ENCODE measurements around the gene CAPZA3. TPM values are rescaled to one million over a fixed set of nuclear protein-coding genes. Genes with fewer than 3 reads are reported as not detected.
"Not testable (repeated sequence)": the region's sequence is repeated elsewhere in the genome, so short reads cannot be mapped to it uniquely, and the experiment has no call there.

CAPZA3 gene
- total RNA-seq, 1 experiment from 2014 or later = not detected

DNA sequence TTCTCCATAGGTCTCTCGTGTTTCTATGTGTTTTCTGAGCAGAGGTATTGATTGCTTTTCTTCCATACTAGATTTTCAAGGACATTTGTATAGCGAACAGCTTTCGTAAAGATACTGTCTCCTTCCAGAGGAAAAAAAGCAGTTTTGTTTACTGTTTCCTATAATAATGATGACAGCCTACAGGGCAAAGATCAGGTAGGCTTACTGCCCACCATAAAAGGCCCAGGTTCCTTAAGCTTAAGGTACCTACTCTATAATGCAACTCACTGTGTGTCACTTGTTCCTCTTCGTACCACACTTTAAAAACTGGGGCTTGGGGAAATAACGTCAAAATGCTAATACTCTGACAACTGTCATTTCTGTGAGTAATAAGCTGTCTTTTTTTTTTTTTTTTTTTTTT, 6.8 kb upstream of the CAPZA3 start:
- H3K27me3 ChIP-seq (ENCODE audit: control insufficient read depth, insufficient read depth, low read length) = no peaks in the 10 kb centered on the region
- no peak overlapping the region for H3K4me3 ChIP-seq (ENCODE audit: insufficient read depth, low read depth, low read length)
- DNase-seq = no peak
- H3K36me3 ChIP-seq (replicated peaks; ENCODE audit: control insufficient read depth, insufficient read depth, low read length) = no peaks in the 10 kb centered on the region

DNA sequence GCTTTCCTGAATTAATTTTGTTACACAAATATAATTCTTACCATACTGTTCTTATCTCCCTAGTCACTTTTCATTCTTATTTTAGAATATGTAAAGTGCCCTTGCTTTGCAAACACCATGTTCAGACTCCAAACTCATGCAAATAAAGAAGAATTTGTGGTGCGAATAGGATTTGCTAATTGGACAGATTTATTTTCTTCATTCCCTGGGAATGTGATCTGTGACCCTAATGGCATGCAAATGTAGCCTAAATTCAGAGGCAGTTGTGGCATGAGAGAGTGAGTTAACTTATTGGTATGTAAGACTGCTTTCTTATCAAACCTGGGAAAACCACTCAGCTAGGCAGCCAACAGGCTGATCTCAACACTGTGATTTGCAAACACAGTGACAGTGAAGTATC, 10.0 kb downstream of the CAPZA3 start:
- Histone ChIP-seq H3K36me3 (replicated peaks; ENCODE audit: control insufficient read depth, insufficient read depth, low read length) (no peaks in the 10 kb centered on the region), H3K27me3 (ENCODE audit: control insufficient read depth, insufficient read depth, low read length) (no peaks in the 10 kb centered on the region; the same call in 1 of the 2 replicates), H3K4me3 (ENCODE audit: insufficient read depth, low read depth, low read length) (no peak overlapping the region)
- no peak for DNase-seq

DNA sequence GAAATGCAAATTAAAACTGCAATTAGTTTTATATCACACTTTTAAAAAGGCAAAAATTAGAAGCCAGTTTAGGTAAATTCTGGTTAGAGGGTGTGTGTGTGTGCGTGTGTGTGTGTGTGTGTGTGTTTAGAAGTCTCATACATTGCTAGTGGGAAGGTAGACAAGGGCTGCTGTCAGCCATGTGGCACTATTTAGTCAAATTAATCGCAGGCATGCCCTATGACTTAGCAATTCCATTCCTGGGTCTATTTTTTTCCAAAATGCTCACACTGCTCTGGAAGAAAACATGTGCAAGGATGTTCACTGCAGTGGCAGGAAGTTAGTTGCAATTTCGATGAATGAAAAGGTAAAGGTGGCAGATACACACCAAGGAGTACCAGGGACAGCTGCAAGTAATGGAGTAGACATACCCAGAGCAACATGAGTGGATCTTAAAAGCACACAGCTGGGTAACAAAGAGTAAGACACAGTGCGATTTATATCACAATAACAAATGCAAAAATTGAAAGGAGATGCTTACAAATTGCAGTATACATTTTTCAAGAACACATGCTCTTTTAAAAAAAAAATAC, 11.6 kb downstream of the CAPZA3 start:
- Histone ChIP-seq H3K36me3 (replicated peaks; ENCODE audit: control insufficient read depth, insufficient read depth, low read length) (no peaks in the 10 kb centered on the region), H3K4me3 (ENCODE audit: insufficient read depth, low read depth, low read length) (no peak overlapping the region), H3K27me3 (ENCODE audit: control insufficient read depth, insufficient read depth, low read length) (no peaks in the 10 kb centered on the region; the same call in 1 of the 2 replicates)
- no peak for DNase-seq

DNA sequence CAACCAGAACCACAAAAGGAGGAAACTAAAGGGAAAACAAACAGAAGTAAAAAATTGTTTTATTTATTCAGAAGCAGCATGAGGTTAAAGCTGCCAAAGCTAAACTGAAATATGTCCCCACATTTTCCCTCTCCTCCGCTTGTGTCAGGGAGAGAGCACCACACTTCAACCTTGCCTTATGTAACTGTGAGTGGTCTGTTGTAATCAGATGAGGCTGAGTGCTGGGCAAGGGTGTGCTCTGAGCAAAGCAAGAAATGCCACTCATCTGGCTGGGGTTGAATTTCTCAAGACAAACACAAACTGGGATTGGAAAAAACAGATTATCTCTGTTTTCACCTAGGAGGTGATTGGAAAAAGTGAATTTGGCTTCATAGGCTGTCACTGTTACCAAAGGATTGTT, 12.2 kb downstream of the CAPZA3 start:
- no peak for DNase-seq
- Histone ChIP-seq H3K4me3 (ENCODE audit: insufficient read depth, low read depth, low read length) (no peak overlapping the region), H3K27me3 (ENCODE audit: control insufficient read depth, insufficient read depth, low read length) (no peaks in the 10 kb centered on the region; the same call in 1 of the 2 replicates), H3K36me3 (replicated peaks; ENCODE audit: control insufficient read depth, insufficient read depth, low read length) (no peaks in the 10 kb centered on the region)

DNA sequence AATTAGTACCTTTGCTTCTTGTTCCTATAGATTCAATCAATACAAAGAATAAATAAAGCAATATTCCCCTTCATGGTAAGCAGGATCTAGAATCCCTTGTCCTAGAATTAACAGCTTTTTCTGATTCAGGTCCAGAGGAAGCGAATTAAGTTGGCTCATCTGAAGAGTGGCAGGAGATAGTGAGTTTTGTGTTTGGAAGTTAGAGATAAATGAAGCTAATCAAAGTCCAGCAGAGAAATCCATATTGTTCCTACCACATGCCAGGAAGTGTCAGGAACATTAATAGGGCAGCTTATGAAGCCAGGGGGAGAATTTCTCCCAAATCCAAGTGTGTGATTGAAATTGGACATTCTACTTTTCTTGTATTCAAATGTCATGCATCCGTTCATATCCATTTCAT, 13.9 kb downstream of the CAPZA3 start:
- Histone ChIP-seq H3K36me3 (replicated peaks; ENCODE audit: control insufficient read depth, insufficient read depth, low read length) (no peaks in the 10 kb centered on the region), H3K27me3 (ENCODE audit: control insufficient read depth, insufficient read depth, low read length) (no peaks in the 10 kb centered on the region; the same call in 1 of the 2 replicates), H3K4me3 (ENCODE audit: insufficient read depth, low read depth, low read length) (no peak overlapping the region)
- DNase-seq = no peak

DNA sequence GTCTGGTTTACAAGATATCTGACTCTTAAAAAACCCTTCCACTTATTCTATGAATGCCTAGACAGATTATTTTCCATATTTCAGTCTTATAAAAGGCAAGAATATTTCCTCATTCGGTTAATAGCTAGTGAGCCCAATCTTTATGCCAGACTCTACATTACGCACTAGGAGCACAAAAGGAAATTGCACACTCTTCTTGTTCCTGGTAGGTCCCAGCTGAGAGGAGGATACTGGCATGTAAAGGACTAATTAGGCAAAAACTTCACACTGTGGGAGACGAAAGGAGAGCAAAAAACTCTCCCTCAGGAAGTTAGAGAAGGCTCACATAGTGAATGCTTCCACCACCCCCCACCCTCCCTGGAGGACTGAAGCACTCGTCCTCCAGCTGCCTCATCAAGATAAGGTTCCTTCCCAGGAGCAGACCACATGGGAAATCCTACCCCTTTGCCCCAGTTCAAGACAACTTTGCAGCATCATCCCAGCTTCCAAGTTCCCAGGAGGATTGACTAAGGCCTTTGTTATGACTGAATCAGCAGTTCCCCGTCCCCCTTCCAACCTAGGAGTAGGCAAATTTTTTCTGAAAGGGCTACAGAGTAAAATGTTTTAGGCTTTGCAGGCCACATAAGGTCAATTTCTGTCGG, 14.5 kb downstream of the CAPZA3 start:
- Histone ChIP-seq H3K27me3 (ENCODE audit: control insufficient read depth, insufficient read depth, low read length) (no peaks in the 10 kb centered on the region; the same call in 1 of the 2 replicates), H3K36me3 (replicated peaks; ENCODE audit: control insufficient read depth, insufficient read depth, low read length) (no peaks in the 10 kb centered on the region), H3K4me3 (ENCODE audit: insufficient read depth, low read depth, low read length) (no peak overlapping the region)
- DNase-seq = peak; percentile 24

DNA sequence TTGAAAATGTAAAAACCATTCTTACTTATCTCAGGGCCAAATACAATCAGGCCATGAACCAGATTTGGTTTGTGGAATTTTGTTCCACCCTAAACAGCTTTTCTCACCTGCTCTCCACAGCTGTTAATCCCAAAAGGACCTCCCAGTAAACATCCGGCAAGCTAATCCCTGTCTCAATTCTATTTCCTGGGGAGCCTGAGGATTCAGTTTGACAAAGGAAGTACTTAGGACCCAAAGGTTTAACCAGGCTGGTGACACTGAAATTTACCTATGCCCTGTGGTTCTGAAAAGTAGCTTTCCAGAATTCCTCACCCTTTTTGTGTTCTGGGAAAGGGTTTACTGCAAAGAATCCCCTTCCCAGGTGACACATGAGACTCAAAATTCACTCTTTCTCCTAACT, 15.0 kb downstream of the CAPZA3 start:
- Histone ChIP-seq H3K27me3 (ENCODE audit: control insufficient read depth, insufficient read depth, low read length) (no peaks in the 10 kb centered on the region; the same call in 1 of the 2 replicates), H3K4me3 (ENCODE audit: insufficient read depth, low read depth, low read length) (no peak overlapping the region), H3K36me3 (replicated peaks; ENCODE audit: control insufficient read depth, insufficient read depth, low read length) (no peaks in the 10 kb centered on the region)
- peak; percentile 23 for DNase-seq

DNA sequence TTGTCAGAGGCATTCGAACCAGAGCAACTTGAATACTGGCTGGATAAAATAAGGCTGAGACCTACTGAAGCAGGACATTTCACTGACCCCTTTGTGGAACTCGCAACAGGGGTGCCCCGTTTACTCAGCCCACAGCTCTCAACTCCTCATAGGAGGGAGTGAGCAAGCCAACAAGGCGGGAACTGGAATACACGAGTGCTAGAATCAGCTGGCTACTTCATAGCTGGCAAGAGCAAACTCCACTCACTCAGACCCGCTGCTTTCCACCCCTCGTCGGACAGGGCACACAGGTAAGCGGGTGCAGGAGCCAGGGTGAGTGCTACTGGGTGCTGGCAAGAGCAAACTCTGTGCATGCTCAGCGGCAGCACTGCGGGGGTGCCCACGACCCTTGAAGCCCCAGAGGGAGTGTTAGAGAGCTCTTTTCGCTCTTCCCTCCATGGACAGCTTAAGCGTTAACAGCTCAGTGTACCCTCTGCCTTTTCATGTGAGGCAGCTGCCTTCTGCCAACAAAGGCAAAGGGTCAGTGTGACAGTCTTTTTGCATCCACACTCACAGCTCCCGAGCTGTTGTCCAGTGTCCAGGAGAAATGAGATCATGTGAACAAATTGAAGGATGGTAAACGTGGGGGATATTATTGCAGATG, 15.7 kb downstream of the CAPZA3 start:
- DNase-seq = peak; percentile 4
- no peak overlapping the region for H3K4me3 ChIP-seq (ENCODE audit: insufficient read depth, low read depth, low read length)

DNA sequence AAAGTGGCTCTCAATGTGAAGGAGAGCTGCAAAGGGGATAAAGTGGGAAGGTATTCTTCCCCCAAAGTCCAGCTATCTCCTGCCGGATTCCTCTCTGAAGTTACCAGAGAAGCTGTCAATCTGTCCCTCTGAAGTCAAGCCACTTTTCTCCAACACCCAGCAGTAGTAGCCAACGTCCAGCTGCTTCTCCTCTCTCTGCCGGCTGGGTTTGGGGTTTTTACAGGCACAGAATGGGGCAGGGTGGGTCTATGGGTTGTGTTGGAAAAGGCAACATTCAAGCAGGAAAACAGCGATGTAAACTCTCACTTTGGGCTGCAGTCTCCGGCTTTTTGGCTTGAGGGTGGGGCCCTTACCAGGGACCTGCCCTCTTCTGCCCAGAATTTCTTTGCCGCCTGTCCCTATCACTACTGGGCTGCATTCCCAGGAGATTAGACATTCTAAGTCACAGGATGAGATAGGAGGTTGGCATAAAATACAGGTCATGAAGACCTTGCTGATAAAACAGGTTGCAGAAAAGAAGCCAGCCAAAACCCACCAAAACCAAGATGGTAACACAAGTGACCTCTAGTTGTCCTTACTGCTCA, 16.3 kb downstream of the CAPZA3 start:
- H3K27me3 ChIP-seq (ENCODE audit: control insufficient read depth, insufficient read depth, low read length) = no peaks in the 10 kb centered on the region; the same call in 1 of the 2 replicates
- H3K4me3 ChIP-seq (ENCODE audit: insufficient read depth, low read depth, low read length) = no peak overlapping the region
- H3K36me3 ChIP-seq (replicated peaks; ENCODE audit: control insufficient read depth, insufficient read depth, low read length) = no peaks in the 10 kb centered on the region
- no peak for DNase-seq

More for the DNA sequence above, 15.7 kb downstream of the CAPZA3 start:
- no peaks in the 10 kb centered on the region; the same call in 1 of the 2 replicates for H3K27me3 ChIP-seq (ENCODE audit: control insufficient read depth, insufficient read depth, low read length)
- H3K36me3 ChIP-seq (replicated peaks; ENCODE audit: control insufficient read depth, insufficient read depth, low read length) = no peaks in the 10 kb centered on the region

DNA sequence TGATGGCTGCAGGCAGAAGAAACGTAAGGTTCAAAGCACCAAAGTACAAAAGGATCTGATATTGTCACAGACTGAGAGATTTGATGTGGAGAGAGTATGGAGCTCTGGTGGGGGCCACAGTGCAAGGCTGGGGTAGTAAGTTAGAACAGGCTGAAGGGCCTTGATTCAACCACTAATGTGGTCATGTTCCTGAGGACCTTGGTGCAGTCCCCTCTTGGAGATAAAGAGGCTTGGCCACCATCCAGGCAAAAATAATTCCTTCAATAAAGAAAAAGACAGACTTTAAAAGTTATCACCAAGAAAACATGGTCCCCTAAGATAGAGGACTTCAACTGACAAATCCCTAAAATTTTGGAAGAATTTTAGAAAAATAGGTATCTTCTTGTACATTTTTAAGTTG, 17.4 kb downstream of the CAPZA3 start:
- no peaks in the 10 kb centered on the region for H3K36me3 ChIP-seq (replicated peaks; ENCODE audit: control insufficient read depth, insufficient read depth, low read length)
- H3K4me3 ChIP-seq (ENCODE audit: insufficient read depth, low read depth, low read length) = no peak overlapping the region
- no peaks in the 10 kb centered on the region; the same call in 1 of the 2 replicates for H3K27me3 ChIP-seq (ENCODE audit: control insufficient read depth, insufficient read depth, low read length)
- no peak for DNase-seq

DNA sequence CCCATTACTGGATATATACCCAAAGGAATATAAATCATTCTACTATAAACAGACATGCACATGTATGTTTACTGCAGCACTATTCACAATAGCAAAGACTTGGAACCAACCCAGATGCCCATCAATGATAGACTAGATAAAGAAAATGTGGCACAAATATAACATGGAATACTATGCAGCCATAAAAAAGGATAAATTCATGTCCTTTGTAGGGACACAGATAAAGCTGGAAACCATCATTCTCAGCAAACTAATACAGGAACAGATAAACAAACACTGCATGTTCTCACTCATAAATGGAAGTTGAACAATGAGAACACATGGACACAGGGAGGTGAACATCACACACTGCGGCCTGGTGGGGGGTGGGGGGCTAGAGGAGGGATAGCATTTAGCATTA, 28.6 kb downstream of the CAPZA3 start:
- not testable (repeated sequence) for H3K36me3 ChIP-seq (replicated peaks; ENCODE audit: control insufficient read depth, insufficient read depth, low read length); H3K27me3 ChIP-seq (ENCODE audit: control insufficient read depth, insufficient read depth, low read length); DNase-seq; H3K4me3 ChIP-seq (ENCODE audit: insufficient read depth, low read depth, low read length)

DNA sequence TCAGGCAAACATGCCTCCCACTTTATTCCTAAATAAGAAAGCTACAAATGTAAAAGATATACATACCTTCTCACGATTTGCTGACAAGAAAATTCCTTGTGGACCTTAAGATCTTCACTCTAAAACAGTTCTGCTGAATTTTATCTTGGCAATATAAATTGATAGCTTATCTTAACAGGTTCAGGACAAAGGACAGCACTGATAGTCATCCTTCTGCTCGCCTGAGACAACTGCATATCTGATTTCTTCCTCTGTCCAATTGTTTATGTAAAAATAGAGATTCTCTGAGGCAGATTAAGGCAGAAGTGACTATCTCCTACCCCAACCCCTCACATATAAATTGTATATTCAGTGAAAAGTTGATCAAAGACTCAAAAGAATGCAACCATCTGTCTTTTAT, 44.9 kb downstream of the CAPZA3 start:
- H3K4me3 ChIP-seq (ENCODE audit: insufficient read depth, low read depth, low read length) = no peak overlapping the region
- no peak for DNase-seq
- no peaks in the 10 kb centered on the region for H3K27me3 ChIP-seq (ENCODE audit: control insufficient read depth, insufficient read depth, low read length)
- no peaks in the 10 kb centered on the region for H3K36me3 ChIP-seq (replicated peaks; ENCODE audit: control insufficient read depth, insufficient read depth, low read length)

DNA sequence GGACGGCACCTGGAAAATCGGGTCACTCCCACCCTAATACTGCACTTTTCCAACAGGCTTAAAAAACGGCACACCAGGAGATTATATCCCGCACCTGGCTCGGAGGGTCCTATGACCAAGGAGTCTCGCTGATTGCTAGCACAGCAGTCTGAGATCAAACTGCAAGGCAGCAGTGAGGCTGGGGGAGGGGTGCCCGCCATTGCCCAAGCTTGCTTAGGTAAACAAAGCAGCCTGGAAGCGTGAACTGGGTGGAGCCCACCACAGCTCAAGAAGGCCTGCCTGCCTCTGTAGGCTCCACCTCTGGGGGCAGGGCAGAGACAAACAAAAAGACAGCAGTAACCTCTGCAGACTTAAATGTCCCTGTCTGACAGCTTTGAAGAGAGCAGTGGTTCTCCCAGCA, 47.5 kb downstream of the CAPZA3 start:
- not testable (repeated sequence) for H3K4me3 ChIP-seq (ENCODE audit: insufficient read depth, low read depth, low read length); DNase-seq; H3K36me3 ChIP-seq (replicated peaks; ENCODE audit: control insufficient read depth, insufficient read depth, low read length); H3K27me3 ChIP-seq (ENCODE audit: control insufficient read depth, insufficient read depth, low read length)

All from H7 (cell line).